Testis (tissue), 2 donors: ENCODE results near the gene PIP5K1B.

Experiments
- POLR2A ChIP-seq: fragments of 450-650 bp; IDR thresholded peaks from one replicate; pipeline ENCODE4 v1.6.1; 2017; ENCODE audit warnings: antibody characterized with exemption, mild to moderate bottlenecking, moderate library complexity
- TF ChIP-seq, protein P1 (sequence below), 3 experiments: fragments of 450-650 bp in 2 of 3; fragments of 200-600 bp in 1 of 3; sonication (generic) in 1 of 3; IDR thresholded peaks; one replicate each; pipeline ENCODE4 v1.5.1; 2016 to 2019; ENCODE audit warnings: antibody characterized with exemption in 3 of 3, mild to moderate bottlenecking in 2 of 3, moderate library complexity in 1 of 3

DNA sequence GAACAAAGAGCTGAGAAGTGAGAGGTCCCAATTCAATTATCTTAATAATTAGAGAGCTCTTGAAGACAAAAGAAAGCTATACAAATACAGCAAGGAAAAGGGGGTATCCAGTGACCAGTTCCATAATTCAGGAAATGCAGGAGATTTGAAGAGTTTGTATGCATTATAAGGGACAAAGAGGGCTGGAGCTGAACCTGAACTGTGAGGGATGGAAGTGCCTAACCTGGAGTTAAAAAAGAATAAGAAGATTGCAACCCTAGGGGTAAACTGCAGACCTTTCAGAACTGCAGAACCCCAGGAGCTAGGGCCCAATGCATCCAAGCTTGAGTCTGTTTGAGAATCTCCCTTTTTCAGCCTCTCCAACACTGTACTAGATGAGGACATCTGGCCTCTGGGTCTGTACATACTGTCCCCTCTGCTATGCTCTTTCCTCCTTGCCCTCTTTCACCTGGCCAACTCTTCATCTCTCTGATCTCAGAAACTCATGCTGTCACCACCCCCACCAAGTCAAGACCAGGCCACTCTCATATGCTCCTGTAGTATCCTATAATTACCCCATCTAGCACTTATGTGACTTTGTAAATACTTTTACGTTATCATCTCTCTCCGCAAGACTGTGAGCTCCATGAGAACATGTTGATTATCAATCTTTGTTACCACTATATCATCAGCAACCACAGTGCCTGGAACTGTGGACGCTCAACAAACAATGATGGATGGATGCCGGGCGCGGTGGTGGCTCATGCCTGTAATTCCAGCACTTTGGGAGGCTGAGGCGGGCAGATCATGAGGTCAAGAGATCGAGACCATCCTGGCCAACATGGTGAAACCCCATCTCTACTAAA is 315.5 kb downstream of the PIP5K1B start:
- TF ChIP-seq POLR2A = no peak
- TF ChIP-seq, protein P1, sequence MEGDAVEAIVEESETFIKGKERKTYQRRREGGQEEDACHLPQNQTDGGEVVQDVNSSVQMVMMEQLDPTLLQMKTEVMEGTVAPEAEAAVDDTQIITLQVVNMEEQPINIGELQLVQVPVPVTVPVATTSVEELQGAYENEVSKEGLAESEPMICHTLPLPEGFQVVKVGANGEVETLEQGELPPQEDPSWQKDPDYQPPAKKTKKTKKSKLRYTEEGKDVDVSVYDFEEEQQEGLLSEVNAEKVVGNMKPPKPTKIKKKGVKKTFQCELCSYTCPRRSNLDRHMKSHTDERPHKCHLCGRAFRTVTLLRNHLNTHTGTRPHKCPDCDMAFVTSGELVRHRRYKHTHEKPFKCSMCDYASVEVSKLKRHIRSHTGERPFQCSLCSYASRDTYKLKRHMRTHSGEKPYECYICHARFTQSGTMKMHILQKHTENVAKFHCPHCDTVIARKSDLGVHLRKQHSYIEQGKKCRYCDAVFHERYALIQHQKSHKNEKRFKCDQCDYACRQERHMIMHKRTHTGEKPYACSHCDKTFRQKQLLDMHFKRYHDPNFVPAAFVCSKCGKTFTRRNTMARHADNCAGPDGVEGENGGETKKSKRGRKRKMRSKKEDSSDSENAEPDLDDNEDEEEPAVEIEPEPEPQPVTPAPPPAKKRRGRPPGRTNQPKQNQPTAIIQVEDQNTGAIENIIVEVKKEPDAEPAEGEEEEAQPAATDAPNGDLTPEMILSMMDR (IDR thresholded peaks at IDR 0.05) = no peak
